Measurements from ENCODE around the gene FASTK.

The FASTK gene

DNA sequence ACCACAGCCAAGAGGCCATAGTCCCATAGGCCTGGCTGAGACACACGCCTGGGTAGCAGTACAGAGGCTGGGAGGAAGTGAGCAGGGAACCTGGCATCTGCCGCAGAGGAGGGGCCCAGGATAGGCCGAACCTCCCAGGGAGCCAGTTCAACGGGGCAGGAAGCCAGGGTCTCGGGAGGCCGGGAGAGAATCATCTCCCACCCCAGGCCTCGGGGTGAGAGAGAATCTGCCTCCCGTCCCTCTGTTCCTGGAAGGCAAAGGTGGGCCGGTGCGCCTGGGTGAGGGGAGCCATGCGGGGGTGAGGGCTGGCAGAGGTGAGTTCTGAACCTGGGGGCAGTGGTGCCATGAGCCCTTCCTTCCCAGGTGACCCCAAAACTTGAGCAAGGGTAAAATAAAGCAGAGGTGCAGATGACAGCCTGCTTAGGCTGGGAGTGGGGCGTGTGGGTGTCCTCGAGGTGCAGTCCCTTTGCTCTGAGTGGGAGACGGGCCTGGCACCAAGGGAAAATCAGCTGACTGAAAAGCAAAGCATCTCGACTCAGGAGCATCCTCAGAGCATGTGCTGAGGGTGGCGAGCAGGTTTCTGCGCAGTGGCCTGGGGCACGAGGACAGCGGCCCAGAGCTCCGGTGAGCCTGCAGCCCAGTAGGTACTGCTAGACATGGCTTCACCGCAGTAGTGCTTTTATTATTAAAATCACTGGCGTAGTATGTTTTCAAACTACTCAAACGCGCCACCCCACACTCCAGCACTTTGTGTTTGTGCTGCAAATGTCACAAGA is 21.2 kb upstream of the FASTK start:
- Histone ChIP-seq H3K4me1 (ENCODE audit: control insufficient read depth, insufficient read depth, low read depth, low read length) (peaks cover 25% of the 10 kb centered on the region), H3K4me2 (ENCODE audit: low read length, poor library complexity, severe bottlenecking) (no peak overlapping the region), H3K14ac (ENCODE audit: low read length in 2 of 2) (no peak overlapping the region), H3K9me3 (ENCODE audit: control insufficient read depth, low read length) (no peaks in the 10 kb centered on the region), H3K27me3 (ENCODE audit: control insufficient read depth in 1 of 2, insufficient read depth in 1 of 2, low read length in 2 of 2) (no peaks in the 10 kb centered on the region), H3K36me3 (ENCODE audit: control insufficient read depth in 1 of 2, insufficient read depth in 2 of 2, low read depth in 1 of 2, low read length in 2 of 2) (peaks cover 3 to 29% of the 10 kb centered on the region in 2 experiments), H2BK120ac (ENCODE audit: low read depth, low read length) (no peak overlapping the region), H3K18ac (ENCODE audit: low read depth in 1 of 2, low read length in 2 of 2) (peak overlapping the region in 1 of 2 experiments; percentile 6), H3K4ac (ENCODE audit: low read depth in 1 of 2, low read length in 2 of 2) (no peak overlapping the region), H3K23ac (ENCODE audit: low read length in 2 of 2) (no peak overlapping the region), H2BK5ac (ENCODE audit: low read depth, low read length, poor library complexity, severe bottlenecking) (no peak overlapping the region), H2AK5ac (ENCODE audit: low read length, severe bottlenecking) (no peak overlapping the region), H2BK12ac (ENCODE audit: low read length in 2 of 2) (no peak overlapping the region), H2BK15ac (ENCODE audit: low read depth, poor library complexity, severe bottlenecking) (no peak overlapping the region), H3K27ac (ENCODE audit: low read length, poor library complexity, severe bottlenecking) (no peak overlapping the region), H3K79me1 (replicated peaks; ENCODE audit: low read length, poor library complexity, severe bottlenecking) (peaks cover 29% of the 10 kb centered on the region), H2AFZ (ENCODE audit: low read depth, low read length) (no peak overlapping the region), H3K9ac (ENCODE audit: low read length) (peak overlapping the region; percentile 26), H3K4me3 (ENCODE audit: insufficient read depth in 1 of 2, low read depth in 1 of 2, low read length in 2 of 2) (no peak overlapping the region), H4K91ac (ENCODE audit: low read length) (no peak overlapping the region), H4K8ac (ENCODE audit: low read length) (no peak overlapping the region)
- 85% methylated on average over 24 of the region's 24 CpGs for WGBS
- DNase-seq: no peak

DNA sequence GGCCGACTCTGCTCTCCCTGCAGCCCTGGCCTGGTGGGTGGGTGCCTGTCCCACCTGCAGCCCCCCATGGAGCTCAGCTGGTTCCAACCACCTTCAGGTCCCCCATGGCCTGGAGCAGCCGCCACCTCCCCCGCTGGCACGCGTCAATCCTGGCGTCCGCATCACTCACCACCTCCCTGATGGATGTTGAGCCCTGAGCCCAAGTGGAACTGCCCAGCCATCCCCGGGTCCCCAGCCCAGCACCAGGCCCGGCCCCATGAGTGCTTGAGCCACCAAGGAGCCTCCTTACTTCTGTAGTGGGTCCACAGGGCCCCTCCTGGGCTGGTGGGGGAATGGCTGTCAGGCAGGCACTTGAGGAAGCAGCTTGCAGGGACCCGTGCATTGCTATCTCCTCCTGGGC is 20.3 kb upstream of the FASTK start:
- Histone ChIP-seq H3K14ac (ENCODE audit: low read length in 2 of 2) (no peak overlapping the region), H3K18ac (ENCODE audit: low read depth in 1 of 2, low read length in 2 of 2) (no peak overlapping the region), H3K4me2 (ENCODE audit: low read length, poor library complexity, severe bottlenecking) (no peak overlapping the region), H2BK5ac (ENCODE audit: low read depth, low read length, poor library complexity, severe bottlenecking) (no peak overlapping the region), H2BK15ac (ENCODE audit: low read depth, poor library complexity, severe bottlenecking) (no peak overlapping the region), H3K9ac (ENCODE audit: low read length) (peak overlapping the region; percentile 26), H4K91ac (ENCODE audit: low read length) (no peak overlapping the region), H3K27me3 (ENCODE audit: control insufficient read depth in 1 of 2, insufficient read depth in 1 of 2, low read length in 2 of 2) (no peaks in the 10 kb centered on the region), H3K4me1 (ENCODE audit: control insufficient read depth, insufficient read depth, low read depth, low read length) (peaks cover 28% of the 10 kb centered on the region), H3K27ac (ENCODE audit: low read length, poor library complexity, severe bottlenecking) (no peak overlapping the region), H3K4ac (ENCODE audit: low read depth in 1 of 2, low read length in 2 of 2) (no peak overlapping the region), H2BK120ac (ENCODE audit: low read depth, low read length) (no peak overlapping the region), H4K8ac (ENCODE audit: low read length) (no peak overlapping the region), H2AK5ac (ENCODE audit: low read length, severe bottlenecking) (no peak overlapping the region), H2BK12ac (ENCODE audit: low read length in 2 of 2) (peak overlapping the region in 1 of 2 experiments; percentile 15), H3K4me3 (ENCODE audit: insufficient read depth in 1 of 2, low read depth in 1 of 2, low read length in 2 of 2) (no peak overlapping the region), H3K36me3 (ENCODE audit: control insufficient read depth in 1 of 2, insufficient read depth in 2 of 2, low read depth in 1 of 2, low read length in 2 of 2) (peaks cover 0 to 25% of the 10 kb centered on the region in 2 experiments), H3K79me1 (replicated peaks; ENCODE audit: low read length, poor library complexity, severe bottlenecking) (peaks cover 24% of the 10 kb centered on the region), H2AFZ (ENCODE audit: low read depth, low read length) (no peak overlapping the region), H3K23ac (ENCODE audit: low read length in 2 of 2) (no peak overlapping the region), H3K9me3 (ENCODE audit: control insufficient read depth, low read length) (no peaks in the 10 kb centered on the region)
- WGBS: 96% methylated on average over 10 of the region's 10 CpGs
- DNase-seq: no peak

DNA sequence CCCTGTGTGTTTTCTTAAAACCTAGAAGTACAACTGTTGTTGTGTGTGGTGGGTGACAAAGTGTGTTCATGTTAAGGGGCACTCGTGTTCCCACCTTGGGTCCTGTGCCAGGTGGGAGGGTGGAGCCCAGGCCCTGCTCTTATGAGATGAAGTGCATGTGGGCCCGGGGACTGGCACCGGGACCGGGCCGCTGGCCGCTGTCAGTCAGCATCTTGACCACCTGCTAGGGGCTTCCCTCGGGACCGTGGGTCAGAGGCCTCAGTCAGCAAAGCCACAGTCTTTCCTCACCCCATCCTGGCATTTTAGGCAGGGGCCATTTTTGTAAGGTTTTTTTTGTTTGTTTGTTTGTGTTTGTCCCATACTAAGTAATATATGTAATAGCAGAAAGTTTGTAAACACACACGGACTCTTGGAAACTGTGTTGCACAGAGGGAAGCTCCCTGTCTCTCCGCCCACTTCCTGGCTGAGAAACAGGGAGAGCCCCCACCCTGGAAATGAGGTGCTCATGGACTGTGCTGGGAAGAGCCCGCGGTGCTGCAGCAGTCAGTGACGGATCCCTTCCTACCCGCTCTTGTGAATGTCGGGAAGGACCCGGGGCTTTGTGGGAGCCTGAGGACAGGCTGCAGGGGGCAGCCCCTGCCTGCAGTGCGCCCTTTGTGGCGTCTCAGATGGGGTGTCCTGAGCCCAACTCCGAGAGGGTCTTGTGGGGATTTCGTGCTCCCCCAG is 19.0 kb upstream of the FASTK start:
- Histone ChIP-seq H3K27ac (ENCODE audit: low read length, poor library complexity, severe bottlenecking) (no peak overlapping the region), H3K36me3 (ENCODE audit: control insufficient read depth in 1 of 2, insufficient read depth in 2 of 2, low read depth in 1 of 2, low read length in 2 of 2) (peaks cover 0 to 24% of the 10 kb centered on the region in 2 experiments), H2BK15ac (ENCODE audit: low read depth, poor library complexity, severe bottlenecking) (no peak overlapping the region), H3K4me3 (ENCODE audit: insufficient read depth in 1 of 2, low read depth in 1 of 2, low read length in 2 of 2) (no peak overlapping the region), H4K91ac (ENCODE audit: low read length) (no peak overlapping the region), H3K14ac (ENCODE audit: low read length in 2 of 2) (no peak overlapping the region), H3K4ac (ENCODE audit: low read depth in 1 of 2, low read length in 2 of 2) (no peak overlapping the region), H2BK5ac (ENCODE audit: low read depth, low read length, poor library complexity, severe bottlenecking) (no peak overlapping the region), H3K27me3 (ENCODE audit: control insufficient read depth in 1 of 2, insufficient read depth in 1 of 2, low read length in 2 of 2) (no peaks in the 10 kb centered on the region), H3K4me2 (ENCODE audit: low read length, poor library complexity, severe bottlenecking) (no peak overlapping the region), H2AK5ac (ENCODE audit: low read length, severe bottlenecking) (no peak overlapping the region), H3K18ac (ENCODE audit: low read depth in 1 of 2, low read length in 2 of 2) (no peak overlapping the region), H2BK120ac (ENCODE audit: low read depth, low read length) (no peak overlapping the region), H3K9me3 (ENCODE audit: control insufficient read depth, low read length) (no peaks in the 10 kb centered on the region), H2AFZ (ENCODE audit: low read depth, low read length) (no peak overlapping the region), H4K8ac (ENCODE audit: low read length) (no peak overlapping the region), H2BK12ac (ENCODE audit: low read length in 2 of 2) (no peak overlapping the region), H3K79me1 (replicated peaks; ENCODE audit: low read length, poor library complexity, severe bottlenecking) (peaks cover 24% of the 10 kb centered on the region), H3K23ac (ENCODE audit: low read length in 2 of 2) (peak overlapping the region in 1 of 2 experiments; percentile 62), H3K9ac (ENCODE audit: low read length) (no peak overlapping the region), H3K4me1 (ENCODE audit: control insufficient read depth, insufficient read depth, low read depth, low read length) (peaks cover 32% of the 10 kb centered on the region)
- peak; percentile 38 for DNase-seq
- WGBS: 86% methylated on average over 18 of the region's 20 CpGs

DNA sequence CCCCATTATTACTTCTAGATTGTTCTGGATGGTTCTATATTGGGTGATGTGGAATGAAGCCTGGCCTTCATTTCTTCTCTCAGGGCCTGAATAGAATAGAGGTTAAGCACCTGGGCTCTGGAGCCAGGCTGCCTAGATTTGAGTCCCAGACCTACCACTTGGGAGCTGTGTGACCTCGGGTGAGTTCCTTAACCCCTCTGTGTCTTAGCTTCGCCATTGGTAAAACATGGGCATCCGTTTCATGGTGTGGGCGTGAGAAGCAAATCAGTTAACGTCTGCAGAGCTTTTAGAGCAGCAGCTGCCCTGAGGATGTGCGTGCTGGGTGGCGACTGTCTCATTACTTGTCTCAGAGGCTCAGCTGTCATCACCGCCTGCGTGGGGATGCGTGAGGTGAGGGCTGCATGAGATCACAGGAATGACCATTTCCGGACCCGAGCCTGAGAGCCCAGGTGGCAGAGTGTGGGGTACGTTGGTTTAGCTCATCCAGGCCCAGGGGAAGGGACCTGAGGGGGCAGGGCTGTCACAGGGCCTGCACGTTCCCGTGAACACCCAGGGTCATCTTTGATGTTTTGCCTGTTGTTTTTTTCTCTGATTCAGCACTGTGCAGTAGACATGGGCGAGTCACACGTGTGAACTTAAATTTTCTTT is 15.3 kb upstream of the FASTK start:
- H3K9ac ChIP-seq (ENCODE audit: low read length): peak overlapping the region; percentile 13
- no peak overlapping the region for H3K18ac ChIP-seq (ENCODE audit: low read depth in 1 of 2, low read length in 2 of 2)
- no peak overlapping the region for H2BK15ac ChIP-seq (ENCODE audit: low read depth, poor library complexity, severe bottlenecking)
- no peak overlapping the region for H3K4me2 ChIP-seq (ENCODE audit: low read length, poor library complexity, severe bottlenecking)
- H3K9me3 ChIP-seq (ENCODE audit: control insufficient read depth, low read length): no peaks in the 10 kb centered on the region
- WGBS: 79% methylated on average over 16 of the region's 17 CpGs
- H4K91ac ChIP-seq (ENCODE audit: low read length): no peak overlapping the region
- no peak for DNase-seq
- H3K36me3 ChIP-seq (ENCODE audit: control insufficient read depth in 1 of 2, insufficient read depth in 2 of 2, low read depth in 1 of 2, low read length in 2 of 2): peaks cover 5 to 30% of the 10 kb centered on the region in 2 experiments
- H3K23ac ChIP-seq (ENCODE audit: low read length in 2 of 2): no peak overlapping the region
- H3K27me3 ChIP-seq (ENCODE audit: control insufficient read depth in 1 of 2, insufficient read depth in 1 of 2, low read length in 2 of 2): no peaks in the 10 kb centered on the region
- no peak overlapping the region for H2BK5ac ChIP-seq (ENCODE audit: low read depth, low read length, poor library complexity, severe bottlenecking)
- no peak overlapping the region for H3K14ac ChIP-seq (ENCODE audit: low read length in 2 of 2)
- H3K4me1 ChIP-seq (ENCODE audit: control insufficient read depth, insufficient read depth, low read depth, low read length): peaks cover 30% of the 10 kb centered on the region
- no peak overlapping the region for H2BK120ac ChIP-seq (ENCODE audit: low read depth, low read length)
- H3K79me1 ChIP-seq (replicated peaks; ENCODE audit: low read length, poor library complexity, severe bottlenecking): peaks cover 15% of the 10 kb centered on the region
- H3K4ac ChIP-seq (ENCODE audit: low read depth in 1 of 2, low read length in 2 of 2): no peak overlapping the region
- H4K8ac ChIP-seq (ENCODE audit: low read length): no peak overlapping the region
- H2AK5ac ChIP-seq (ENCODE audit: low read length, severe bottlenecking): no peak overlapping the region
- H2AFZ ChIP-seq (ENCODE audit: low read depth, low read length): no peak overlapping the region
- H3K27ac ChIP-seq (ENCODE audit: low read length, poor library complexity, severe bottlenecking): no peak overlapping the region
- H3K4me3 ChIP-seq (ENCODE audit: insufficient read depth in 1 of 2, low read depth in 1 of 2, low read length in 2 of 2): no peak overlapping the region
- no peak overlapping the region for H2BK12ac ChIP-seq (ENCODE audit: low read length in 2 of 2)
